ENCODE results near the gene VAMP4.

The VAMP4 gene

GRCh38 chr1:171785766-171786165, 43.9 kb upstream of the VAMP4 start:
- Histone ChIP-seq H2BK15ac (replicated peaks; ENCODE audit: low read depth) (no peak overlapping the region), H3K4me2 (ENCODE audit: low read length) (no peak overlapping the region), H3K18ac (ENCODE audit: low read length) (no peak overlapping the region), H3K4me1 (ENCODE audit: control insufficient read depth, low read depth, low read length) (peaks cover 3% of the 10 kb centered on the region), H3K4ac (ENCODE audit: low read depth, low read length) (no peak overlapping the region), H3K27me3 (ENCODE audit: insufficient read depth, low read length, poor library complexity) (no peaks in the 10 kb centered on the region), H4K5ac (ENCODE audit: low read length) (no peak overlapping the region), H2BK120ac (ENCODE audit: low read depth, low read length) (no peak overlapping the region), H2BK5ac (ENCODE audit: low read length) (no peak overlapping the region), H3K27ac (ENCODE audit: low read depth, low read length) (no peak overlapping the region), H3K79me1 (ENCODE audit: low read length) (peaks cover 17% of the 10 kb centered on the region), H4K8ac (ENCODE audit: low read depth, low read length) (no peak overlapping the region), H3K4me3 (ENCODE audit: low read length) (no peak overlapping the region), H3K36me3 (ENCODE audit: control insufficient read depth, insufficient read depth, low read length) (peaks cover 13% of the 10 kb centered on the region), H3K9ac (ENCODE audit: low read length) (no peak overlapping the region), H3K23ac (ENCODE audit: low read length) (no peak overlapping the region), H3K56ac (ENCODE audit: low read length) (no peak overlapping the region), H2AK5ac (ENCODE audit: low read length) (no peak overlapping the region), H3K79me2 (ENCODE audit: control insufficient read depth, insufficient read depth, low read length) (peaks cover 38% of the 10 kb centered on the region)
- no CpG with 5 or more reads among the region's 9 CpGs for WGBS (ENCODE audit: extremely low coverage, insufficient coverage, low lambda C conversion rate)
- DNase-seq: no peak

DNA sequence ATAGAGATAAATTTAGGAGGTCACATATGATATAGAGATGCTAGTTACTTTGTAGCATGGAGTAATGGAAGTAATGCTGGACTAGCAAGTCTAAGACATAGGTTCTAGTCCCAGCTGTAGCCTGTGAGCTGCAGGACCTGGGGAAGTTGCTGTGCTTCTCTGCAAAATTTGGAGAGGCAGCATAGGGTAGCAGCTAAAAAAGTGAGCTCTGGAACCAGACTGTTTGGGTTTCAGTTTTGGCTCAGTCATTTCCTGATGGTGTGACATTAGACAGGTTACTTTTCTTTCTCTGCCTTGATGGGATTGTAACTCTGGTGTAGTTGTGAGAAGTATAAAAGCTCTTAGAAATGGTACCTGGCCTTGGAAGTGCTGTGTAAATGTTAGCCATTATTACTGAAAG, 42.9 kb upstream of the VAMP4 start:
- H2BK120ac ChIP-seq (ENCODE audit: low read depth, low read length): no peak overlapping the region
- peaks cover 8% of the 10 kb centered on the region for H3K36me3 ChIP-seq (ENCODE audit: control insufficient read depth, insufficient read depth, low read length)
- H3K9ac ChIP-seq (ENCODE audit: low read length): no peak overlapping the region
- H3K4me1 ChIP-seq (ENCODE audit: control insufficient read depth, low read depth, low read length): peaks cover 3% of the 10 kb centered on the region
- H2BK5ac ChIP-seq (ENCODE audit: low read length): no peak overlapping the region
- H4K5ac ChIP-seq (ENCODE audit: low read length): no peak overlapping the region
- H3K4ac ChIP-seq (ENCODE audit: low read depth, low read length): no peak overlapping the region
- H2BK15ac ChIP-seq (replicated peaks; ENCODE audit: low read depth): no peak overlapping the region
- no peak overlapping the region for H4K8ac ChIP-seq (ENCODE audit: low read depth, low read length)
- H3K79me2 ChIP-seq (ENCODE audit: control insufficient read depth, insufficient read depth, low read length): peaks cover 38% of the 10 kb centered on the region
- H3K4me3 ChIP-seq (ENCODE audit: low read length): no peak overlapping the region
- H3K23ac ChIP-seq (ENCODE audit: low read length): no peak overlapping the region
- no peak overlapping the region for H3K56ac ChIP-seq (ENCODE audit: low read length)
- H3K4me2 ChIP-seq (ENCODE audit: low read length): no peak overlapping the region
- H3K27ac ChIP-seq (ENCODE audit: low read depth, low read length): no peak overlapping the region
- H3K79me1 ChIP-seq (ENCODE audit: low read length): peaks cover 17% of the 10 kb centered on the region
- H3K18ac ChIP-seq (ENCODE audit: low read length): no peak overlapping the region
- H3K27me3 ChIP-seq (ENCODE audit: insufficient read depth, low read length, poor library complexity): no peaks in the 10 kb centered on the region
- no peak for DNase-seq
- H2AK5ac ChIP-seq (ENCODE audit: low read length): no peak overlapping the region

- Histone ChIP-seq H3K79me2 (ENCODE audit: control insufficient read depth, insufficient read depth, low read length) (peaks cover 38% of the 10 kb centered on the region), H3K23ac (ENCODE audit: low read length) (no peak overlapping the region), H3K27ac (ENCODE audit: low read depth, low read length) (no peak overlapping the region), H4K5ac (ENCODE audit: low read length) (no peak overlapping the region), H3K18ac (ENCODE audit: low read length) (no peak overlapping the region), H3K4me3 (ENCODE audit: low read length) (no peak overlapping the region), H3K56ac (ENCODE audit: low read length) (no peak overlapping the region), H4K8ac (ENCODE audit: low read depth, low read length) (no peak overlapping the region), H3K79me1 (ENCODE audit: low read length) (peaks cover 14% of the 10 kb centered on the region), H2BK5ac (ENCODE audit: low read length) (no peak overlapping the region), H3K4me1 (ENCODE audit: control insufficient read depth, low read depth, low read length) (peaks cover 3% of the 10 kb centered on the region), H3K4ac (ENCODE audit: low read depth, low read length) (no peak overlapping the region), H3K4me2 (ENCODE audit: low read length) (no peak overlapping the region), H3K27me3 (ENCODE audit: insufficient read depth, low read length, poor library complexity) (no peaks in the 10 kb centered on the region), H2AK5ac (ENCODE audit: low read length) (no peak overlapping the region), H2BK15ac (replicated peaks; ENCODE audit: low read depth) (no peak overlapping the region), H2BK120ac (ENCODE audit: low read depth, low read length) (no peak overlapping the region), H3K36me3 (ENCODE audit: control insufficient read depth, insufficient read depth, low read length) (peaks cover 7% of the 10 kb centered on the region), H3K9ac (ENCODE audit: low read length) (no peak overlapping the region)
- DNase-seq: no peak
- WGBS (ENCODE audit: extremely low coverage, insufficient coverage, low lambda C conversion rate): no CpG with 5 or more reads among the region's 25 CpGs
These were observed 42.1 kb upstream of the VAMP4 start for GRCh38 chr1:171783816-171784530.

DNA sequence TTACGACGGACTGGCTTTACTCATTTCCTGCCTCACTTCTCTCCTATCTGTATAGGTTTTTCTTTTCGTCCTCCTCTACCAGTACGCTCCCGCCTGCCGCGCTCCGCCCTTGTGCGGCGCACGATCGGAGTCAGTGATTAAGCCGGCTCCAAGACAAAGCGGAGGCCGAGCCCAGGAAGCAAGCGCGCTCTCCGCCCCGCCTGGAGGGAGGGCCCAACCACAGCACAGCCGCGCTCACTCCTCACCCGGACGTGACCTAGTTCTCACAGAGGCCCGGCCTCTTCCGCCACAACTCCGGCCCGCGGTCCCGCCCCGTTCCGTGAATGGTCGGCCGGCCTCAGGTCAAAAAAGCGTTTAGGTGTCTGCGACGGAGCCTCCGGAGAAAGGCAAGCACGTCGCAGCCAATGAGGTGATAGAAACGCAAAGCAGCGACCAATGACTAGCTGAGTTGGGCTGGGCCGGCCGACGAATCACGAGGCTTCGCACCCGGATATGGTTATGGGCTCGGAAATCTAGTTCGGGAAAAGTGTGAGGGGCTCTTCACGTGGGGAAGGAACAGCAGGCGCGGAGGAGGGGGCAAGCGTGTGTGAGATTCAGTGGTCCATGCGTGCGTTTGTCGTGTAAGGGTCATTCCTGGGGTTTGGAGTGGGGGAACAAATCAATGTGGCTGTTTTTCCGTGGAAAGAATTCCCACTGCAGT, 39.5 kb upstream of the VAMP4 start, which contains the start of gene METTL13:
Gene METTL13, plus strand, starts transcription at position 485 of the 700 bp plus-strand sequence. CDS start 308 bp downstream, outside the sequence.
- H3K4me3 ChIP-seq (ENCODE audit: low read length): peak within 1 kb of the TSS; percentile 91
- H3K23ac ChIP-seq (ENCODE audit: low read length): no peak within 1 kb of the TSS
- peaks cover 2% of the 10 kb centered on the region for H3K36me3 ChIP-seq (ENCODE audit: control insufficient read depth, insufficient read depth, low read length)
- H2BK5ac ChIP-seq (ENCODE audit: low read length): no peak within 1 kb of the TSS
- peak within 1 kb of the TSS; percentile 76 for H3K27ac ChIP-seq (ENCODE audit: low read depth, low read length)
- DNase-seq: peak; percentile 100
- no CpG with 5 or more reads among the region's 57 CpGs for WGBS (ENCODE audit: extremely low coverage, insufficient coverage, low lambda C conversion rate)
- no peak within 1 kb of the TSS for H3K4ac ChIP-seq (ENCODE audit: low read depth, low read length)
- H3K79me1 ChIP-seq (ENCODE audit: low read length): peaks cover 14% of the 10 kb centered on the region
- H3K9ac ChIP-seq (ENCODE audit: low read length): peak within 1 kb of the TSS; percentile 86
- peak within 1 kb of the TSS; percentile 92 for H3K56ac ChIP-seq (ENCODE audit: low read length)
- H3K79me2 ChIP-seq (ENCODE audit: control insufficient read depth, insufficient read depth, low read length): peaks cover 38% of the 10 kb centered on the region
- H3K4me1 ChIP-seq (ENCODE audit: control insufficient read depth, low read depth, low read length): peaks cover 3% of the 10 kb centered on the region
- peak within 1 kb of the TSS; percentile 30 for H4K8ac ChIP-seq (ENCODE audit: low read depth, low read length)
- no peaks in the 10 kb centered on the region for H3K27me3 ChIP-seq (ENCODE audit: insufficient read depth, low read length, poor library complexity)
- no peak within 1 kb of the TSS for H2BK15ac ChIP-seq (replicated peaks; ENCODE audit: low read depth)
- no peak within 1 kb of the TSS for H2AK5ac ChIP-seq (ENCODE audit: low read length)
- H3K18ac ChIP-seq (ENCODE audit: low read length): no peak within 1 kb of the TSS
- no peak within 1 kb of the TSS for H2BK120ac ChIP-seq (ENCODE audit: low read depth, low read length)
- H3K4me2 ChIP-seq (ENCODE audit: low read length): peak within 1 kb of the TSS; percentile 86
- peak within 1 kb of the TSS; percentile 84 for H4K5ac ChIP-seq (ENCODE audit: low read length)

DNA sequence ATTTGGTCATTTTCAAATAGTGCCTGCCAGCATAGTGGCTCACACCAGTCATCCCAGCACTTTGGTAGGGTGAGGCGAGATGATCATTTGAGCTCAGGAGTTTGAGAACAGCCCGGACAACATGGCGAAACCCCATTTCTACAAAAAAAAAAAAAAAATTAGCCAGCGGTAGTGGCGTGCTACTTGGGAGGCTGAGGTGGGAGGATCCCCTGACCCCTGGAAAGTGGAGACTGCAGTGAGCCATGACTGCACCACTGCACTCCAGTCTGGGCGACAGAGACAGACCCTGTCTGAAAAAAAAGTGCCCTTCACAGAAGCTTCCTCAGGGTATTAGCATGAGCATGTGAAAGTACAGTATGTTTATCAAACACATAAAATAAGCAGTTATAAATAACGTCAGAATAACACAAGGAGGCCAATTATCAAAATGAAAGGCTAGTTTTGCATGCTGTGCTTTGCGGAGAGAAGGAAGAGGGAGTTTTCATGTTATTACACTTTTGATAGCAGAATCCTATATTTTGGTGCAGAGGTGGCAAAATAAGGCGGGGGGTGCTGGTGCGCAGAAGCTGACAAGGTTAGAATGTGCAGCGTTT, 38.8 kb upstream of the VAMP4 start:
- Histone ChIP-seq H4K5ac (ENCODE audit: low read length) (peak overlapping the region; percentile 84), H2BK15ac (replicated peaks; ENCODE audit: low read depth) (no peak overlapping the region), H3K27me3 (ENCODE audit: insufficient read depth, low read length, poor library complexity) (no peaks in the 10 kb centered on the region), H3K4ac (ENCODE audit: low read depth, low read length) (no peak overlapping the region), H3K79me2 (ENCODE audit: control insufficient read depth, insufficient read depth, low read length) (peaks cover 35% of the 10 kb centered on the region), H3K4me2 (ENCODE audit: low read length) (peak overlapping the region; percentile 61), H3K79me1 (ENCODE audit: low read length) (peaks cover 14% of the 10 kb centered on the region), H4K8ac (ENCODE audit: low read depth, low read length) (peak overlapping the region; percentile 30), H2BK120ac (ENCODE audit: low read depth, low read length) (no peak overlapping the region), H3K36me3 (ENCODE audit: control insufficient read depth, insufficient read depth, low read length) (peaks cover 2% of the 10 kb centered on the region), H3K4me3 (ENCODE audit: low read length) (peak overlapping the region; percentile 32), H2AK5ac (ENCODE audit: low read length) (peak overlapping the region; percentile 34), H3K23ac (ENCODE audit: low read length) (no peak overlapping the region), H3K27ac (ENCODE audit: low read depth, low read length) (peak overlapping the region; percentile 76), H3K56ac (ENCODE audit: low read length) (peak overlapping the region; percentile 91), H3K4me1 (ENCODE audit: control insufficient read depth, low read depth, low read length) (peaks cover 3% of the 10 kb centered on the region), H2BK5ac (ENCODE audit: low read length) (no peak overlapping the region), H3K9ac (ENCODE audit: low read length) (peak overlapping the region; percentile 86), H3K18ac (ENCODE audit: low read length) (no peak overlapping the region)
- no CpG with 5 or more reads among the region's 11 CpGs for WGBS (ENCODE audit: extremely low coverage, insufficient coverage, low lambda C conversion rate)
- DNase-seq: no peak

Data from mesendoderm (in vitro differentiated cells).